Fibroblast of skin of left biceps (primary cell): ENCODE measurements around the gene GRAMD2B.

Experiments used
- DNase-seq, 2 experiments: peaks; one replicate each; pipeline ENCODE4 v3.0.0-alpha.2; 2013; ENCODE audit warnings: low read depth in 2 of 2

Gene GRAMD2B

GRCh38 chr5:126479810-126480209 is 56.6 kb downstream of the GRAMD2B start:
- DNase-seq = no peak

- no peak for DNase-seq
Measured at GRCh38 chr5:126480824-126481223, 57.6 kb downstream of the GRAMD2B start.

GRCh38 chr5:126481243-126481642 is 58.0 kb downstream of the GRAMD2B start:
- DNase-seq = peak in 1 of 2 experiments; percentile 34

- DNase-seq = no peak
Measured at GRCh38 chr5:126482591-126482990, 59.4 kb downstream of the GRAMD2B start.

- DNase-seq = no peak
Measured at GRCh38 chr5:126483156-126483555, 59.9 kb downstream of the GRAMD2B start.

GRCh38 chr5:126484253-126484652 is 61.0 kb downstream of the GRAMD2B start:
- no peak for DNase-seq

GRCh38 chr5:126486332-126486731 is 63.1 kb downstream of the GRAMD2B start:
- no peak for DNase-seq

GRCh38 chr5:126487596-126487995 is 64.4 kb downstream of the GRAMD2B start:
- DNase-seq = no peak

GRCh38 chr5:126488443-126489065 is 65.3 kb downstream of the GRAMD2B start:
- DNase-seq = no peak

- peak; percentile 67 to 68 for DNase-seq
Measured at GRCh38 chr5:126490167-126490940, 67.1 kb downstream of the GRAMD2B start.

- DNase-seq = no peak
Measured at GRCh38 chr5:126492939-126493338, 69.7 kb downstream of the GRAMD2B start.

- DNase-seq = no peak
Measured at GRCh38 chr5:126494393-126494792, 71.2 kb downstream of the GRAMD2B start.

- no peak for DNase-seq
Measured at GRCh38 chr5:126497506-126497905, 74.3 kb downstream of the GRAMD2B start.

- DNase-seq = no peak
Measured at GRCh38 chr5:126499278-126499677, 76.1 kb downstream of the GRAMD2B start.

GRCh38 chr5:126499853-126500342 is 76.7 kb downstream of the GRAMD2B start:
- no peak for DNase-seq

GRCh38 chr5:126501448-126501847 is 78.2 kb downstream of the GRAMD2B start:
- no peak for DNase-seq

- DNase-seq = no peak
Measured at GRCh38 chr5:126503602-126504104, 80.4 kb downstream of the GRAMD2B start.

- DNase-seq = no peak
Measured at GRCh38 chr5:126506079-126506478, 82.9 kb downstream of the GRAMD2B start.

- no peak for DNase-seq
Measured at GRCh38 chr5:126508251-126508961, 85.2 kb downstream of the GRAMD2B start.

GRCh38 chr5:126508962-126509279 is 85.7 kb downstream of the GRAMD2B start:
- no peak for DNase-seq

GRCh38 chr5:126509339-126509738 is 86.1 kb downstream of the GRAMD2B start:
- DNase-seq = no peak

GRCh38 chr5:126511961-126512360 is 88.8 kb downstream of the GRAMD2B start:
- no peak for DNase-seq

GRCh38 chr5:126512451-126512850 is 89.2 kb downstream of the GRAMD2B start:
- DNase-seq = no peak
